Transverse colon (tissue), 4 donors: Measurements from ENCODE around the gene VPS35L.

Source experiments
- EP300 ChIP-seq: sonication (generic); formaldehyde crosslinking; IDR thresholded peaks from one replicate; pipeline ENCODE4 v1.6.1; 2017; ENCODE audit warnings: antibody characterized with exemption, low read depth
- POLR2A ChIP-seq: fragments of 450-650 bp; IDR thresholded peaks from one replicate; pipeline ENCODE4 v1.6.1; 2016; ENCODE audit warnings: antibody characterized with exemption, mild to moderate bottlenecking, moderate library complexity
- POLR2AphosphoS5 ChIP-seq, 3 donors: sonication (generic); formaldehyde crosslinking; IDR thresholded peaks; one replicate each; pipeline ENCODE4 v1.6.1; 2016; ENCODE audit warnings: antibody characterized with exemption in 3 of 3
- TF ChIP-seq, protein P1 (sequence below), 5 experiments: fragments of 200-600 bp in 3 of 5; fragments of 450-650 bp in 2 of 5; sonication (generic) in 3 of 5; IDR thresholded peaks; 1 replicate in 2 of 5; 2 replicates in 3 of 5; pipeline ENCODE4 v1.5.1; 2016 to 2017; ENCODE audit warnings: antibody characterized with exemption in 5 of 5, inconsistent platforms in 3 of 5, mild to moderate bottlenecking in 2 of 5, moderate library complexity in 1 of 5

DNA sequence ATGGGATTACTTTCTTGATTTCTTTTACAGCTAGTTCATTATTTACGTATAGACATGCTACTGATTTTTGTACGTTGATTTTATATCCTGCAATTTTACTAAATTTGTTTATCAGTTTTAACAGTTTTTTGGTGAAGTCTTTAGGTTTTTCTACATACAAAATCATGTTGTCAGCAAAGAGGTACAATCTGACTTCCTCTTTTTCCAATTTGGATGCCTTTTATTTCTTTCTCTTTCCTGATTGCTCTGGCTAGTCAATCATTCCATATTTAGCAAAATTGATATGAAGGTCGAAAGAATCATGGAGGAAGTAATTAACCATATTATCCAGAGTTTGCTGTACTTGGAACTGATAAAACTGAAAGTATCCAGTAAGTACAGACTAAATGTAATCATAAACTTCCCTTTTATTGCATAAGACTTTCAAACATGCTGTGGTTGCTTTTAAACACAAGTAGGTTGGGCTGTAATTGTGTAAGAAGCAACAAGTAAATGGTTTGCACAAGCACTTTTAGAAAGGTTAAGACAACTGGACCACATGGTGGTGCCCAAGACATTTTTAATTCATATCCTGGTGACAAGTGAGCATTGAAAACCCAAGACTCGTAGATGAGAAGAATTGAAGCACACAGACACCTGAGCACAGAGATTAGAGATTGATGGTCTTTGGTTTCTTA, 42.0 kb upstream of the VPS35L start:
- TF ChIP-seq, protein P1, sequence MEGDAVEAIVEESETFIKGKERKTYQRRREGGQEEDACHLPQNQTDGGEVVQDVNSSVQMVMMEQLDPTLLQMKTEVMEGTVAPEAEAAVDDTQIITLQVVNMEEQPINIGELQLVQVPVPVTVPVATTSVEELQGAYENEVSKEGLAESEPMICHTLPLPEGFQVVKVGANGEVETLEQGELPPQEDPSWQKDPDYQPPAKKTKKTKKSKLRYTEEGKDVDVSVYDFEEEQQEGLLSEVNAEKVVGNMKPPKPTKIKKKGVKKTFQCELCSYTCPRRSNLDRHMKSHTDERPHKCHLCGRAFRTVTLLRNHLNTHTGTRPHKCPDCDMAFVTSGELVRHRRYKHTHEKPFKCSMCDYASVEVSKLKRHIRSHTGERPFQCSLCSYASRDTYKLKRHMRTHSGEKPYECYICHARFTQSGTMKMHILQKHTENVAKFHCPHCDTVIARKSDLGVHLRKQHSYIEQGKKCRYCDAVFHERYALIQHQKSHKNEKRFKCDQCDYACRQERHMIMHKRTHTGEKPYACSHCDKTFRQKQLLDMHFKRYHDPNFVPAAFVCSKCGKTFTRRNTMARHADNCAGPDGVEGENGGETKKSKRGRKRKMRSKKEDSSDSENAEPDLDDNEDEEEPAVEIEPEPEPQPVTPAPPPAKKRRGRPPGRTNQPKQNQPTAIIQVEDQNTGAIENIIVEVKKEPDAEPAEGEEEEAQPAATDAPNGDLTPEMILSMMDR (IDR thresholded peaks at IDR 0.05) = no peak
- TF ChIP-seq POLR2A (no peak), POLR2AphosphoS5 (IDR thresholded peaks at IDR 0.05) (peak in 1 of 3 donors; percentile 68), EP300 (no peak)
